ENCODE results near the gene TMC7.

DNA sequence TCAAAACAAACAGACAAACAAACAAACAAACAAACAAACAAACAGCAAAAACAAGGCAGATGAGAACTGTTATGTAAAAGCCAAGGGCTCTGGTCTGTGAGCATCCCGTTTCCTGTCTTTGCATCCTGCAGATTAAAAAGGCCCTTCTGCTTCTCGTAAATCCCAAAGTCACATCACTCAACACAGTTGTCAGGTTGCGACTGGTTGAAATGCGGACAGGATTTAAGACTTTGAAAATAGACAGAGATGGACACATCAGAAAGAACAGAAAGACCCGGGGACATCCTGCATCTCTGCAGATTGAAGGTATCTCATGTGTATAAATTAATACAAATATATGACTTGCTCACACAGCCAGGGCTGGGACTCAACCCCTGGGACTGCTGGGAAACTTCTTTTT, 18.2 kb upstream of the TMC7 start:
- no peak for TF ChIP-seq POLR2A (IDR thresholded peaks at IDR 0.05)
- TF ChIP-seq, protein P1, sequence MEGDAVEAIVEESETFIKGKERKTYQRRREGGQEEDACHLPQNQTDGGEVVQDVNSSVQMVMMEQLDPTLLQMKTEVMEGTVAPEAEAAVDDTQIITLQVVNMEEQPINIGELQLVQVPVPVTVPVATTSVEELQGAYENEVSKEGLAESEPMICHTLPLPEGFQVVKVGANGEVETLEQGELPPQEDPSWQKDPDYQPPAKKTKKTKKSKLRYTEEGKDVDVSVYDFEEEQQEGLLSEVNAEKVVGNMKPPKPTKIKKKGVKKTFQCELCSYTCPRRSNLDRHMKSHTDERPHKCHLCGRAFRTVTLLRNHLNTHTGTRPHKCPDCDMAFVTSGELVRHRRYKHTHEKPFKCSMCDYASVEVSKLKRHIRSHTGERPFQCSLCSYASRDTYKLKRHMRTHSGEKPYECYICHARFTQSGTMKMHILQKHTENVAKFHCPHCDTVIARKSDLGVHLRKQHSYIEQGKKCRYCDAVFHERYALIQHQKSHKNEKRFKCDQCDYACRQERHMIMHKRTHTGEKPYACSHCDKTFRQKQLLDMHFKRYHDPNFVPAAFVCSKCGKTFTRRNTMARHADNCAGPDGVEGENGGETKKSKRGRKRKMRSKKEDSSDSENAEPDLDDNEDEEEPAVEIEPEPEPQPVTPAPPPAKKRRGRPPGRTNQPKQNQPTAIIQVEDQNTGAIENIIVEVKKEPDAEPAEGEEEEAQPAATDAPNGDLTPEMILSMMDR (IDR thresholded peaks at IDR 0.05): no peak

All from esophagus squamous epithelium (tissue), 4 donors.